ENCODE results near the gene HCAR3.

HCAR3 gene

GRCh38 chr12:122665759-122666158 is 50.9 kb downstream of the HCAR3 start:
- no peak for DNase-seq

- DNase-seq: no peak
Measured at GRCh38 chr12:122665349-122665748, 51.3 kb downstream of the HCAR3 start.
